PC-3 (cell line): Measurements from ENCODE around the gene GTF2H1. TPM values are rescaled to one million over a fixed set of nuclear protein-coding genes. Genes with fewer than 3 reads are reported as not detected.
A peak's percentile ranks its signal among the peaks of the same experiment; 100 is the strongest.
"Not testable (repeated sequence)": the region's sequence is repeated elsewhere in the genome, so short reads cannot be mapped to it uniquely, and the experiment has no call there.

Experiments
- ATAC-seq: fragments of 200-7000 bp; cut with Tn5 transposase; 2 replicates; pipeline ENCODE4 v1.9.1; 2020; ENCODE audit warnings: mild to moderate bottlenecking, moderate library complexity
- BruUV-seq: library from RNA; stranded (reverse); fragments of 400-500 nt; replicated peaks from 2 replicates; lab custom pipeline; 2021; lab: Mats Ljungman, UMichigan
- CTCF ChIA-PET: fragments of 300-600 bp; sonication (Branson Sonifier 250); formaldehyde crosslinking; loops from one replicate; lab custom pipeline; 2022; ENCODE audit warnings: antibody characterized with exemption; lab: Charles Lee
- POLR2A ChIA-PET: fragments of 300-600 bp; sonication (Branson Sonifier 250); formaldehyde crosslinking; loops from one replicate; lab custom pipeline; 2022; ENCODE audit warnings: antibody characterized with exemption; ENCODE audit not compliant: unreplicated experiment; lab: Charles Lee
- DNase-seq: peaks from one replicate; pipeline ENCODE4 v3.0.0-alpha.2; 2015
- H2AFZ ChIP-seq: fragments of 300-600 bp; sonication (generic); 2 replicates; pipeline ENCODE4 v1.6.0; 2016; ENCODE audit warnings: antibody characterized with exemption, low read length
- H3F3A ChIP-seq: fragments of 300-600 bp; sonication (generic); one replicate; pipeline ENCODE4 v1.6.0; 2017; ENCODE audit warnings: antibody characterized with exemption, low read length, control low read depth, mild to moderate bottlenecking; ENCODE audit not compliant: unreplicated experiment
- H3K27ac ChIP-seq: fragments of 300-600 bp; sonication (generic); 2 replicates; pipeline ENCODE4 v1.5.1; 2016; ENCODE audit warnings: mild to moderate bottlenecking, low read length
- H3K27me3 ChIP-seq: fragments of 300-600 bp; sonication (generic); 2 replicates; pipeline ENCODE4 v1.6.1; 2016; ENCODE audit warnings: low read length, mixed read lengths
- H3K36me3 ChIP-seq: fragments of 300-600 bp; sonication (generic); 2 replicates; pipeline ENCODE4 v1.6.1; 2016; ENCODE audit warnings: low read depth, mixed run types, low read length, mixed read lengths
- H3K4me1 ChIP-seq: fragments of 300-600 bp; sonication (generic); 2 replicates; pipeline ENCODE4 v1.5.1; 2016; ENCODE audit warnings: low read length; ENCODE audit not compliant: insufficient read depth
- H3K4me2 ChIP-seq: fragments of 300-600 bp; sonication (generic); 2 replicates; pipeline ENCODE4 v1.6.0; 2016; ENCODE audit warnings: low read length
- H3K4me3 ChIP-seq: fragments of 300-600 bp; sonication (generic); 2 replicates; pipeline ENCODE4 v1.5.1; 2016; ENCODE audit warnings: mild to moderate bottlenecking, low read length, mixed read lengths
- H3K79me2 ChIP-seq: fragments of 300-600 bp; sonication (generic); 2 replicates; pipeline ENCODE4 v1.6.1; 2017; ENCODE audit warnings: low read length, mixed read lengths
- H3K9ac ChIP-seq: fragments of 300-600 bp; sonication (generic); 2 replicates; pipeline ENCODE4 v1.6.0; 2016; ENCODE audit warnings: mild to moderate bottlenecking, low read length
- H3K9me2 ChIP-seq: fragments of 300-600 bp; sonication (generic); replicated peaks from 2 replicates; pipeline ENCODE4 v1.6.1; 2016; ENCODE audit warnings: mixed run types, low read length, mixed read lengths
- H3K9me3 ChIP-seq: fragments of 300-600 bp; sonication (generic); 2 replicates; pipeline ENCODE4 v1.6.1; 2016; ENCODE audit warnings: low read length, mixed read lengths
- H4K20me1 ChIP-seq: fragments of 300-600 bp; sonication (generic); 2 replicates; pipeline ENCODE4 v1.6.1; 2016; ENCODE audit warnings: low read length, mixed read lengths
- EZH2 ChIP-seq: fragments of 300-600 bp; sonication (generic); IDR thresholded peaks from one replicate; pipeline ENCODE4 v1.6.1; 2017; ENCODE audit warnings: antibody characterized with exemption, mild to moderate bottlenecking, low read length; ENCODE audit not compliant: unreplicated experiment
- EZH2phosphoT487 ChIP-seq: fragments of 300-600 bp; sonication (generic); IDR thresholded peaks from 2 replicates; pipeline ENCODE4 v1.6.1; 2018; ENCODE audit warnings: mild to moderate bottlenecking, antibody characterized with exemption, low read length, borderline replicate concordance
- intact Hi-C: fragments of 100-400 bp; cut with micrococcal nuclease; formaldehyde crosslinking; loops from 2 replicates; pipeline ENCODE4 v1.9.0; 2023
- total RNA-seq: library from RNA; depleted of rRNA; stranded (reverse); fragments of >200 nt; gene quantifications from 2 replicates; pipeline ENCODE4 v1.2.3, GENCODE V29; 2014
- TF ChIP-seq, protein P1 (sequence below): fragments of 300-600 bp; sonication (generic); conservative IDR thresholded peaks from 2 replicates; pipeline ENCODE4 v1.5.1; 2017; ENCODE audit warnings: antibody characterized with exemption, low read depth, mild to moderate bottlenecking, low read length

Gene GTF2H1
- total RNA-seq, 1 experiment from 2014 or later, result 32.7 TPM

- H3K36me3 ChIP-seq, result peaks cover 52% of the 10 kb centered on the region
- no peaks in the 10 kb centered on the region for H3K27me3 ChIP-seq
- peak overlapping the region; percentile 98 for H3K9ac ChIP-seq
- no peak for TF ChIP-seq EZH2
- TF ChIP-seq, protein P1, sequence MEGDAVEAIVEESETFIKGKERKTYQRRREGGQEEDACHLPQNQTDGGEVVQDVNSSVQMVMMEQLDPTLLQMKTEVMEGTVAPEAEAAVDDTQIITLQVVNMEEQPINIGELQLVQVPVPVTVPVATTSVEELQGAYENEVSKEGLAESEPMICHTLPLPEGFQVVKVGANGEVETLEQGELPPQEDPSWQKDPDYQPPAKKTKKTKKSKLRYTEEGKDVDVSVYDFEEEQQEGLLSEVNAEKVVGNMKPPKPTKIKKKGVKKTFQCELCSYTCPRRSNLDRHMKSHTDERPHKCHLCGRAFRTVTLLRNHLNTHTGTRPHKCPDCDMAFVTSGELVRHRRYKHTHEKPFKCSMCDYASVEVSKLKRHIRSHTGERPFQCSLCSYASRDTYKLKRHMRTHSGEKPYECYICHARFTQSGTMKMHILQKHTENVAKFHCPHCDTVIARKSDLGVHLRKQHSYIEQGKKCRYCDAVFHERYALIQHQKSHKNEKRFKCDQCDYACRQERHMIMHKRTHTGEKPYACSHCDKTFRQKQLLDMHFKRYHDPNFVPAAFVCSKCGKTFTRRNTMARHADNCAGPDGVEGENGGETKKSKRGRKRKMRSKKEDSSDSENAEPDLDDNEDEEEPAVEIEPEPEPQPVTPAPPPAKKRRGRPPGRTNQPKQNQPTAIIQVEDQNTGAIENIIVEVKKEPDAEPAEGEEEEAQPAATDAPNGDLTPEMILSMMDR, result no peak
- no peak; the same call in 1 of the 2 replicates for TF ChIP-seq EZH2phosphoT487
- H3K9me2 ChIP-seq, result no peaks in the 10 kb centered on the region
- TSS peak; percentile 82 for BruUV-seq
- POLR2A ChIA-PET, result interaction anchor here (0.6 to 1.4 kb wide), 5 partner anchors 12 to 170 kb away, joined by 3 to 14 read pairs (median 3); partner anchors contain the start of genes HPS5 and TSG101
- intact Hi-C loops, result loop anchor here (1.0 to 5.0 kb wide), 3 partner anchors 44 to 130 kb away; partner anchors contain the start of gene TSG101
- ATAC-seq (peak; percentile 77), DNase-seq (peak; percentile 98)
- no peaks in the 10 kb centered on the region for H3K9me3 ChIP-seq
- H3K27ac ChIP-seq, result peak overlapping the region; percentile 82
- CTCF ChIA-PET, result interaction anchor here (0.6 to 1.4 kb wide), 3 partner anchors 12 to 675 kb away, joined by 3 to 5 read pairs (median 4); no protein-coding TSS in a partner anchor
- H3K4me3 ChIP-seq, result peak overlapping the region; percentile 93
- peak overlapping the region; percentile 94 for H3K4me2 ChIP-seq
- H4K20me1 ChIP-seq, result peaks cover 56% of the 10 kb centered on the region
- H3K4me1 ChIP-seq, result peaks cover 22% of the 10 kb centered on the region
- peaks cover 78% of the 10 kb centered on the region for H3K79me2 ChIP-seq
- H2AFZ ChIP-seq, result no peak overlapping the region
- peaks cover 18% of the 10 kb centered on the region for H3F3A ChIP-seq
Observed at GRCh38 chr11:18395735-18396504, 73.6 kb downstream of the GTF2H1 start.

DNA sequence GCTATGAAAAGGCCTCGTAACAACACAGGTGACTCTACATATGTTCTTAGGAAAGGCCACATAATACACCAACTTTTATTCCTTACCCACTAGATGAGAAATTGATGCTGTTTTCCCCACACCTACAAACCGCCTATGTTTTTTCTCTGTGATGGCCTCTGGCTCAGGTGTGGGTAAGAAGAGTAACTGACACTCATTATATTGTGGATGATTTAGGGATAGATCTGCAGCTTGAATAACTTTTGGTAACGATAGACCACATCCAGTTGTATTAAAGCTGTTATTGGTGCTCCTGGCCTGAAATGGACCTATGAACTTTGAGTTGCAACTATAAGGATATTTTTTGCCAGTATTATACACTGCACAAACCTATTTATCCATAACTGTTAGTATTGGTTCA, 75.6 kb downstream of the GTF2H1 start:
- Histone ChIP-seq H3K9ac (no peak overlapping the region), H3K9me2 (no peaks in the 10 kb centered on the region), H3K4me3 (no peak overlapping the region), H3K27me3 (no peaks in the 10 kb centered on the region), H3K36me3 (peaks cover 63% of the 10 kb centered on the region), H3K27ac (no peak overlapping the region), H3K9me3 (no peaks in the 10 kb centered on the region), H3F3A (peaks cover 26% of the 10 kb centered on the region), H2AFZ (no peak overlapping the region), H4K20me1 (peaks cover 67% of the 10 kb centered on the region), H3K79me2 (peaks cover 88% of the 10 kb centered on the region), H3K4me2 (peak overlapping the region; percentile 94), H3K4me1 (peaks cover 26% of the 10 kb centered on the region)
- TF ChIP-seq EZH2phosphoT487 (no peak), EZH2 (no peak)
- TF ChIP-seq, protein P1, result no peak
- ChIA-PET CTCF (no interaction called here), POLR2A (interaction anchor here (0.5 kb wide), 1 partner anchor 9 kb away, joined by 3 read pairs; no protein-coding TSS in a partner anchor)
- BruUV-seq, result no TSS peak
- DNase-seq (no peak), ATAC-seq (no peak)
- intact Hi-C loops, result loop anchor here (5.0 kb wide), 1 partner anchor 46 kb away; no protein-coding TSS in a partner anchor

GRCh38 chr11:18401077-18401476, 78.7 kb downstream of the GTF2H1 start:
- ATAC-seq, H2AFZ ChIP-seq, H3K27me3 ChIP-seq, H3K9me3 ChIP-seq, H3K27ac ChIP-seq, POLR2A ChIA-PET, CTCF ChIA-PET, DNase-seq, H3K4me2 ChIP-seq, BruUV-seq, H3K4me3 ChIP-seq, H3K9ac ChIP-seq, H3K9me2 ChIP-seq: not testable (repeated sequence)
- Histone ChIP-seq H3K79me2 (peaks cover 65% of the 10 kb centered on the region), H3F3A (peaks cover 46% of the 10 kb centered on the region), H4K20me1 (peaks cover 74% of the 10 kb centered on the region), H3K36me3 (peaks cover 82% of the 10 kb centered on the region), H3K4me1 (peaks cover 37% of the 10 kb centered on the region)
- intact Hi-C loops, result loop anchor here (10.0 kb wide), 1 partner anchor 156 kb away; the partner anchor contains the start of gene SAA2
